ENCODE measurements around the gene YTHDC2.
A peak's percentile ranks its signal among the peaks of the same experiment; 100 is the strongest.

The YTHDC2 gene

GRCh38 chr5:113508756-113509155 lies 4.7 kb upstream of the YTHDC2 start:
- H3K4me3 ChIP-seq (ENCODE audit: low read depth, low read length), result no peak overlapping the region
- TF ChIP-seq MYC (IDR thresholded peaks at IDR 0.05; ENCODE audit: low read depth, low read length) (no peak), CTCF (IDR thresholded peaks at IDR 0.05; ENCODE audit: low read depth, low read length) (no peak), MAX (IDR thresholded peaks at IDR 0.05; ENCODE audit: low read depth, low read length) (no peak), POLR2A (IDR thresholded peaks at IDR 0.05; ENCODE audit: extremely low read depth, insufficient read length) (no peak)

GRCh38 chr5:113510836-113511451 lies 2.5 kb upstream of the YTHDC2 start:
- no peak overlapping the region for H3K4me3 ChIP-seq (ENCODE audit: low read depth, low read length)
- DNase-seq (ENCODE audit: low read depth), result peak; percentile 57
- TF ChIP-seq POLR2A (IDR thresholded peaks at IDR 0.05; ENCODE audit: extremely low read depth, insufficient read length), result no peak

More at GRCh38 chr5:113508756-113509155, 4.7 kb upstream of the YTHDC2 start:
- no peak for DNase-seq (ENCODE audit: low read depth)

GRCh38 chr5:113512341-113512740 lies 1.2 kb upstream of the YTHDC2 start:
- no peak overlapping the region for H3K4me3 ChIP-seq (ENCODE audit: low read depth, low read length)
- TF ChIP-seq CTCF (IDR thresholded peaks at IDR 0.05; ENCODE audit: low read depth, low read length), result no peak
- no peak for TF ChIP-seq MAX (IDR thresholded peaks at IDR 0.05; ENCODE audit: low read depth, low read length)
- TF ChIP-seq MYC (IDR thresholded peaks at IDR 0.05; ENCODE audit: low read depth, low read length), result no peak
- TF ChIP-seq POLR2A (IDR thresholded peaks at IDR 0.05; ENCODE audit: extremely low read depth, insufficient read length), result no peak
- DNase-seq (ENCODE audit: low read depth), result no peak

GRCh38 chr5:113514289-113514635 lies 768 bp downstream of the YTHDC2 start:
- peak overlapping the region; percentile 83 for H3K4me3 ChIP-seq (ENCODE audit: low read depth, low read length)
- no peak for DNase-seq (ENCODE audit: low read depth)
- no peak for TF ChIP-seq CTCF (IDR thresholded peaks at IDR 0.05; ENCODE audit: low read depth, low read length)
- TF ChIP-seq POLR2A (IDR thresholded peaks at IDR 0.05; ENCODE audit: extremely low read depth, insufficient read length), result no peak
- TF ChIP-seq MYC (IDR thresholded peaks at IDR 0.05; ENCODE audit: low read depth, low read length), result no peak
- TF ChIP-seq MAX (IDR thresholded peaks at IDR 0.05; ENCODE audit: low read depth, low read length), result no peak

GRCh38 chr5:113518884-113519283 lies 5.4 kb downstream of the YTHDC2 start:
- no peak overlapping the region for H3K4me3 ChIP-seq (ENCODE audit: low read depth, low read length)
- no peak for DNase-seq (ENCODE audit: low read depth)
- TF ChIP-seq MAX (IDR thresholded peaks at IDR 0.05; ENCODE audit: low read depth, low read length) (no peak), CTCF (IDR thresholded peaks at IDR 0.05; ENCODE audit: low read depth, low read length) (no peak), POLR2A (IDR thresholded peaks at IDR 0.05; ENCODE audit: extremely low read depth, insufficient read length) (no peak), MYC (IDR thresholded peaks at IDR 0.05; ENCODE audit: low read depth, low read length) (no peak)

GRCh38 chr5:113519412-113519811 lies 5.9 kb downstream of the YTHDC2 start:
- DNase-seq (ENCODE audit: low read depth), result no peak
- TF ChIP-seq CTCF (IDR thresholded peaks at IDR 0.05; ENCODE audit: low read depth, low read length) (no peak), MAX (IDR thresholded peaks at IDR 0.05; ENCODE audit: low read depth, low read length) (no peak), POLR2A (IDR thresholded peaks at IDR 0.05; ENCODE audit: extremely low read depth, insufficient read length) (no peak), MYC (IDR thresholded peaks at IDR 0.05; ENCODE audit: low read depth, low read length) (no peak)
- no peak overlapping the region for H3K4me3 ChIP-seq (ENCODE audit: low read depth, low read length)

All from NB4 (cell line).